ENCODE results near the gene KCNN3.
"Not testable (repeated sequence)": the region's sequence is repeated elsewhere in the genome, so short reads cannot be mapped to it uniquely, and the experiment has no call there.

DNA sequence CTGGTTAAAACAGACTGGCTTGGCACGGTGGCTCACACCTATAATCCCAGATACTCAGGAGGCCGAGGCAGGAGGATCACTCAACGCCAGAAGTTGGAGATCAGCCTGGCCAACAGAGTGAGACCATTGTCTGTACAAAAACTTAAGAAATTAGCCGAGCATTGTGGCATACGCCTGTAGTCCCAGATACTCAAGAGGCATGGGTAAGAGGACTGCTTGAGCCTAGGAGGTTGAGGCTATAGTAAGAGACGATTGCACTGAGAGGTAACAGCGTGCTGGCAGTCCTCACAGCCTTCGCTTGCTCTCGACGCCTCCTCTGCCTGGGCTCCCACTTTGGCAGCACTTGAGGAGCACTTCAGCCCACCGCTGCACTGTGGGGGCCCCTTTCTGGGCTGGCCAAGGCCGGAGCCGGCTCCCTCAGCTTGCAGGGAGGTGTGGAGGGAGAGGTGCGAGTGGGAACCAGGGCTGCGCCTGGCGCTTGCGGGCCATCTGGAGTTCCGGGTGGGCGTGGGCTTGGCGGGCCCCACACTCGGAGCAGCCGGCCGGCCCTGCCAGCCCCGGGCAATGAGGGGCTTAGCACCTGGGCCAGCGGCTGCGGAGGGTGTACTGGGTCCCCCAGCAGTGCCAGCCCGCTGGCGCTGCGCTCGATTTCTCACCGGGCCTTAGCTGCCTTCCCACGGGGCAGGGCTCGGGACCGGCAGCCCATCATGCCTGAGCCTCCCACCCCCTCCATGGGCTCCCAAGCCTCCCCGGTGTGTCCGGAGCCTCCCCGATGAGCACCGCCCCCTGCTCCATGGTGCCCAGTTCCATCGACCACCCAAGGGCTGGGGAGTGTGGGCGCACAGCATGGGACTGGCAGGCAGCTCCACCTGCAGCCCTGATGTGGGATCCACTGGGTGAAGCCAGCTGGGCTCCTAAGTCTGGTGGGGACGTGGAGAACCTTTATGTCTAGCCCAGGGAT lies 199.5 kb downstream of the KCNN3 start:
- TF ChIP-seq, protein P1, sequence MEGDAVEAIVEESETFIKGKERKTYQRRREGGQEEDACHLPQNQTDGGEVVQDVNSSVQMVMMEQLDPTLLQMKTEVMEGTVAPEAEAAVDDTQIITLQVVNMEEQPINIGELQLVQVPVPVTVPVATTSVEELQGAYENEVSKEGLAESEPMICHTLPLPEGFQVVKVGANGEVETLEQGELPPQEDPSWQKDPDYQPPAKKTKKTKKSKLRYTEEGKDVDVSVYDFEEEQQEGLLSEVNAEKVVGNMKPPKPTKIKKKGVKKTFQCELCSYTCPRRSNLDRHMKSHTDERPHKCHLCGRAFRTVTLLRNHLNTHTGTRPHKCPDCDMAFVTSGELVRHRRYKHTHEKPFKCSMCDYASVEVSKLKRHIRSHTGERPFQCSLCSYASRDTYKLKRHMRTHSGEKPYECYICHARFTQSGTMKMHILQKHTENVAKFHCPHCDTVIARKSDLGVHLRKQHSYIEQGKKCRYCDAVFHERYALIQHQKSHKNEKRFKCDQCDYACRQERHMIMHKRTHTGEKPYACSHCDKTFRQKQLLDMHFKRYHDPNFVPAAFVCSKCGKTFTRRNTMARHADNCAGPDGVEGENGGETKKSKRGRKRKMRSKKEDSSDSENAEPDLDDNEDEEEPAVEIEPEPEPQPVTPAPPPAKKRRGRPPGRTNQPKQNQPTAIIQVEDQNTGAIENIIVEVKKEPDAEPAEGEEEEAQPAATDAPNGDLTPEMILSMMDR (conservative IDR thresholded peaks at IDR 0.05): not testable (repeated sequence)
- TF ChIP-seq ZFX (IDR thresholded peaks at IDR 0.05): not testable (repeated sequence)
